ENCODE data around the gene MCF2. TPM values are rescaled to one million over a fixed set of nuclear protein-coding genes. Genes with fewer than 3 reads are reported as not detected.
A peak's percentile ranks its signal among the peaks of the same experiment; 100 is the strongest.
"Not testable (repeated sequence)": the region's sequence is repeated elsewhere in the genome, so short reads cannot be mapped to it uniquely, and the experiment has no call there.

The MCF2 gene
- polyA plus RNA-seq, 1 of the 3 experiments (the other 2 are of a cell fraction) = 0.05 TPM

DNA sequence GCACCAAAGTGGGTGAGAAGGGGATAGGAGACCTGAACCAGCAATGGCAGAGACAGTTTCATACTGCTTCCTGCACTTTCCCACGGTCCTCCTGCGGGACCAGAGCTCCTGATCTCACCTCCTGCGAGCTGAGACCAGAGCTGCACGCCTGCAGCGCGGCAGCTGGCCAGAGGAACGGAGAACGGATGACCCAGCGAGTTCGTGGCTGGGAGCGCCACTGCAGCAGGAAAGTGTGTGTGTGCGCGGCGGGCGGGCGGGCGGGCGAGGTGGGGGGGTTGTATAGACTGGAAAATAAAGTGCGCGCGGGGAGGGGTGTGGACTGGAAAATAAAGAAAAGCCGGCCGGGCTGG is 16.5 kb downstream of the MCF2 start:
- Histone ChIP-seq H3K9me2 (no peaks in the 10 kb centered on the region), H3K79me2 (ENCODE audit: insufficient read depth) (no peaks in the 10 kb centered on the region), H3K4me2 (peak overlapping the region; percentile 66), H2AFZ (ENCODE audit: low read depth) (no peak overlapping the region), H3K27me3 (ENCODE audit: insufficient read depth) (peaks cover 26% of the 10 kb centered on the region; the same call in 1 of the 2 replicates), H3K4me3 (ENCODE audit: low read depth in 2 of 2, low read length in 1 of 2) (0 out of 4 replicates have a peak overlapping the region, but pooled peaks of 1 of the 2 experiments have one; percentile 29), H3F3A (replicated peaks; ENCODE audit: insufficient read depth) (no peaks in the 10 kb centered on the region), H3K36me3 (replicated peaks in 1 of 2; ENCODE audit: control insufficient read depth in 1 of 2, insufficient read depth in 2 of 2, low read length in 1 of 2) (no peaks in the 10 kb centered on the region), H4K20me1 (ENCODE audit: insufficient read depth) (no peaks in the 10 kb centered on the region), H3K9me3 (no peaks in the 10 kb centered on the region), H3K4me1 (ENCODE audit: control insufficient read depth in 1 of 2, insufficient read depth in 2 of 2, low read depth in 1 of 2, low read length in 1 of 2) (no peaks in the 10 kb centered on the region; a peak in 1 of 4 replicates), H3K9ac (no peak overlapping the region), H3K27ac (ENCODE audit: low read depth in 2 of 2, low read length in 1 of 2) (no peak overlapping the region)
- WGBS (ENCODE audit: low lambda C conversion rate) = 3% methylated on average over 22 of the region's 23 CpGs
- ChIA-PET POLR2A (no interaction called here), CTCF (no interaction called here)
- TF ChIP-seq, protein P1, sequence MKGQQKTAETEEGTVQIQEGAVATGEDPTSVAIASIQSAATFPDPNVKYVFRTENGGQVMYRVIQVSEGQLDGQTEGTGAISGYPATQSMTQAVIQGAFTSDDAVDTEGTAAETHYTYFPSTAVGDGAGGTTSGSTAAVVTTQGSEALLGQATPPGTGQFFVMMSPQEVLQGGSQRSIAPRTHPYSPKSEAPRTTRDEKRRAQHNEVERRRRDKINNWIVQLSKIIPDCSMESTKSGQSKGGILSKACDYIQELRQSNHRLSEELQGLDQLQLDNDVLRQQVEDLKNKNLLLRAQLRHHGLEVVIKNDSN (IDR thresholded peaks at IDR 0.05; ENCODE audit: borderline replicate concordance, low read depth) = no peak
- no peak for TF ChIP-seq GABPA (IDR thresholded peaks at IDR 0.05; ENCODE audit: low read depth)
- TF ChIP-seq EZH2phosphoT487 (IDR thresholded peaks at IDR 0.05; ENCODE audit: borderline replicate concordance, low read depth) = no peak
- TF ChIP-seq TAF1 (IDR thresholded peaks at IDR 0.05; ENCODE audit: borderline replicate concordance, low read depth, low read length) = no peak
- no peak for TF ChIP-seq RAD21 (IDR thresholded peaks at IDR 0.05; ENCODE audit: low read length)
- no peak for TF ChIP-seq POLR2AphosphoS5 (IDR thresholded peaks at IDR 0.05; ENCODE audit: low read depth, low read length)
- no peak for TF ChIP-seq TEAD4 (IDR thresholded peaks at IDR 0.05; ENCODE audit: borderline replicate concordance, insufficient read depth)
- TF ChIP-seq RCOR1 (IDR thresholded peaks at IDR 0.05; ENCODE audit: low read length) = no peak
- TF ChIP-seq CTCF (IDR thresholded peaks at IDR 0.05) = no peak
- peak; percentile 28 for DNase-seq

DNA sequence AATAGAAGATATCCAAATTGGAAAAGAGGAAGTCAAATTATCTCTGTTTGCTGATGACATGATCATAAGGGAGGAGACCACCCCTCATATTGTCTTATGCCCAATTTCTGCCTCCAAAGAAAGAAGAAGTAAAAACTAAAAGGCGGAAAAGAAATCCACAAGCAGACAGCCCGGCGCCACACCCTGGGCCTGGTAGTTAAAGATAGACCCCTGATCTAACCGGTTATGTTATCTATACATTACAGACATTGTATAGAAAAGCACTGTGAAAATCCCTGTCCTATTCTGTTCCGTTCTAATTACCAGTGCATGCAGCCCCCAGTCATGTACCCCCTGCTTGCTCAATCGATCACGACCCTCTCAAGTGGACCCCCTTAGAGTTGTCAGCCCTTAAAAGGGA is 22.8 kb downstream of the MCF2 start:
- 23% methylated on average over 7 of the region's 7 CpGs for WGBS (ENCODE audit: low lambda C conversion rate)

GRCh38 chrX:139680356-139680755 is 27.6 kb downstream of the MCF2 start:
- H3K9ac ChIP-seq = no peak overlapping the region
- H3K4me2 ChIP-seq = no peak overlapping the region
- H3K36me3 ChIP-seq (replicated peaks in 1 of 2; ENCODE audit: control insufficient read depth in 1 of 2, insufficient read depth in 2 of 2, low read length in 1 of 2) = no peaks in the 10 kb centered on the region
- no peak overlapping the region for H3K27ac ChIP-seq (ENCODE audit: low read depth in 2 of 2, low read length in 1 of 2)
- no peaks in the 10 kb centered on the region for H3K4me1 ChIP-seq (ENCODE audit: control insufficient read depth in 1 of 2, insufficient read depth in 2 of 2, low read depth in 1 of 2, low read length in 1 of 2)
- 8% methylated on average over 3 of the region's 3 CpGs for WGBS (ENCODE audit: low lambda C conversion rate)
- H3F3A ChIP-seq (replicated peaks; ENCODE audit: insufficient read depth) = no peaks in the 10 kb centered on the region
- no peak overlapping the region for H2AFZ ChIP-seq (ENCODE audit: low read depth)
- H3K27me3 ChIP-seq (ENCODE audit: insufficient read depth) = no peaks in the 10 kb centered on the region; the same call in 1 of the 2 replicates
- CTCF ChIA-PET = no interaction called here
- no peak overlapping the region for H3K4me3 ChIP-seq (ENCODE audit: low read depth in 2 of 2, low read length in 1 of 2)
- H3K9me3 ChIP-seq = no peaks in the 10 kb centered on the region
- H3K9me2 ChIP-seq = no peaks in the 10 kb centered on the region
- no peak for DNase-seq
- H3K79me2 ChIP-seq (ENCODE audit: insufficient read depth) = no peaks in the 10 kb centered on the region
- POLR2A ChIA-PET = no interaction called here
- H4K20me1 ChIP-seq (ENCODE audit: insufficient read depth) = no peaks in the 10 kb centered on the region
- TF ChIP-seq FOSL2 (IDR thresholded peaks at IDR 0.05; ENCODE audit: borderline replicate concordance, low read depth) (no peak), CTCF (IDR thresholded peaks at IDR 0.05) (no peak), RXRA (IDR thresholded peaks at IDR 0.05; ENCODE audit: borderline replicate concordance, low read depth) (no peak), POLR2AphosphoS5 (IDR thresholded peaks at IDR 0.05; ENCODE audit: low read depth, low read length) (no peak), TAF1 (IDR thresholded peaks at IDR 0.05; ENCODE audit: borderline replicate concordance, low read depth, low read length) (no peak), GATA2 (CRISPR knock-in tag; IDR thresholded peaks at IDR 0.05) (no peak), SIN3A (IDR thresholded peaks at IDR 0.05; ENCODE audit: borderline replicate concordance, low read depth, low read length) (no peak), RFX5 (IDR thresholded peaks at IDR 0.05; ENCODE audit: low read length) (no peak), ELF1 (IDR thresholded peaks at IDR 0.05) (no peak), CHD2 (IDR thresholded peaks at IDR 0.05; ENCODE audit: low read length, partially characterized antibody) (no peak), RCOR1 (IDR thresholded peaks at IDR 0.05; ENCODE audit: low read length) (no peak)
- TF ChIP-seq, protein P2, sequence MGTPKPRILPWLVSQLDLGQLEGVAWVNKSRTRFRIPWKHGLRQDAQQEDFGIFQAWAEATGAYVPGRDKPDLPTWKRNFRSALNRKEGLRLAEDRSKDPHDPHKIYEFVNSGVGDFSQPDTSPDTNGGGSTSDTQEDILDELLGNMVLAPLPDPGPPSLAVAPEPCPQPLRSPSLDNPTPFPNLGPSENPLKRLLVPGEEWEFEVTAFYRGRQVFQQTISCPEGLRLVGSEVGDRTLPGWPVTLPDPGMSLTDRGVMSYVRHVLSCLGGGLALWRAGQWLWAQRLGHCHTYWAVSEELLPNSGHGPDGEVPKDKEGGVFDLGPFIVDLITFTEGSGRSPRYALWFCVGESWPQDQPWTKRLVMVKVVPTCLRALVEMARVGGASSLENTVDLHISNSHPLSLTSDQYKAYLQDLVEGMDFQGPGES (IDR thresholded peaks at IDR 0.05; ENCODE audit: low read depth, low read length) = no peak

More for the DNA sequence above, 22.8 kb downstream of the MCF2 start:
- H3K9me3 ChIP-seq; H3K79me2 ChIP-seq (ENCODE audit: insufficient read depth); H3K27me3 ChIP-seq (ENCODE audit: insufficient read depth); H3K4me1 ChIP-seq (ENCODE audit: control insufficient read depth in 1 of 2, insufficient read depth in 2 of 2, low read depth in 1 of 2, low read length in 1 of 2); H4K20me1 ChIP-seq (ENCODE audit: insufficient read depth); H3K4me3 ChIP-seq (ENCODE audit: low read depth in 2 of 2, low read length in 1 of 2); DNase-seq; POLR2A ChIA-PET; CTCF ChIA-PET; H3K27ac ChIP-seq (ENCODE audit: low read depth in 2 of 2, low read length in 1 of 2); H3K36me3 ChIP-seq (replicated peaks in 1 of 2; ENCODE audit: control insufficient read depth in 1 of 2, insufficient read depth in 2 of 2, low read length in 1 of 2); H2AFZ ChIP-seq (ENCODE audit: low read depth); H3F3A ChIP-seq (replicated peaks; ENCODE audit: insufficient read depth); H3K9me2 ChIP-seq; H3K4me2 ChIP-seq; H3K9ac ChIP-seq: not testable (repeated sequence)
